Activated naive CD8-positive, alpha-beta T cell (primary cell): Measurements from ENCODE around the gene FGD4.
"Not testable (repeated sequence)": the region's sequence is repeated elsewhere in the genome, so short reads cannot be mapped to it uniquely, and the experiment has no call there.

Experiments used
- H3K27ac Mint-ChIP-seq: one replicate; pipeline ENCODE4 v1.8.0; 2021; ENCODE audit warnings: mixed read lengths
- H3K27me3 Mint-ChIP-seq: one replicate; pipeline ENCODE4 v1.8.0; 2021; ENCODE audit warnings: mixed read lengths
- H3K36me3 Mint-ChIP-seq: one replicate; pipeline ENCODE4 v1.8.0; 2021; ENCODE audit warnings: mixed read lengths
- H3K4me1 Mint-ChIP-seq: one replicate; pipeline ENCODE4 v1.8.0; 2021; ENCODE audit warnings: low read depth, mixed read lengths
- H3K4me3 Mint-ChIP-seq: one replicate; pipeline ENCODE4 v1.8.0; 2021; ENCODE audit warnings: mild to moderate bottlenecking, mixed read lengths
- H3K9me3 Mint-ChIP-seq: one replicate; pipeline ENCODE4 v1.8.0; 2021; ENCODE audit warnings: low read depth, mixed read lengths

Gene FGD4

GRCh38 chr12:32526343-32526742 lies 127.0 kb downstream of the FGD4 start:
- H3K9me3 Mint-ChIP-seq, H3K27ac Mint-ChIP-seq, H3K36me3 Mint-ChIP-seq, H3K27me3 Mint-ChIP-seq, H3K4me3 Mint-ChIP-seq, H3K4me1 Mint-ChIP-seq: not testable (repeated sequence)

GRCh38 chr12:32532422-32532821 lies 133.1 kb downstream of the FGD4 start:
- peaks cover 3% of the 10 kb centered on the region for H3K27me3 Mint-ChIP-seq
- H3K27ac Mint-ChIP-seq: no peak overlapping the region
- no peaks in the 10 kb centered on the region for H3K9me3 Mint-ChIP-seq
- no peaks in the 10 kb centered on the region for H3K36me3 Mint-ChIP-seq
- peaks cover 13% of the 10 kb centered on the region for H3K4me1 Mint-ChIP-seq
- no peak overlapping the region for H3K4me3 Mint-ChIP-seq

- H3K27ac Mint-ChIP-seq: no peak overlapping the region
- peaks cover 4% of the 10 kb centered on the region for H3K27me3 Mint-ChIP-seq
- peaks cover 13% of the 10 kb centered on the region for H3K4me1 Mint-ChIP-seq
- H3K9me3 Mint-ChIP-seq: no peaks in the 10 kb centered on the region
- H3K4me3 Mint-ChIP-seq: no peak overlapping the region
- H3K36me3 Mint-ChIP-seq: no peaks in the 10 kb centered on the region
Measured at GRCh38 chr12:32532951-32533350, 133.6 kb downstream of the FGD4 start.

- not testable (repeated sequence) for H3K27ac Mint-ChIP-seq, H3K9me3 Mint-ChIP-seq, H3K4me3 Mint-ChIP-seq, H3K36me3 Mint-ChIP-seq, H3K27me3 Mint-ChIP-seq
- H3K4me1 Mint-ChIP-seq: peaks cover 13% of the 10 kb centered on the region
Measured at GRCh38 chr12:32533506-32533905, 134.1 kb downstream of the FGD4 start.

- no peak overlapping the region for H3K27ac Mint-ChIP-seq
- H3K36me3 Mint-ChIP-seq: no peaks in the 10 kb centered on the region
- H3K4me3 Mint-ChIP-seq: no peak overlapping the region
- peaks cover 13% of the 10 kb centered on the region for H3K4me1 Mint-ChIP-seq
- H3K27me3 Mint-ChIP-seq: peaks cover 4% of the 10 kb centered on the region
- no peaks in the 10 kb centered on the region for H3K9me3 Mint-ChIP-seq
Measured at GRCh38 chr12:32533971-32534590, 134.7 kb downstream of the FGD4 start.

- no peak overlapping the region for H3K4me3 Mint-ChIP-seq
- no peak overlapping the region for H3K27ac Mint-ChIP-seq
- peaks cover 13% of the 10 kb centered on the region for H3K4me1 Mint-ChIP-seq
- no peaks in the 10 kb centered on the region for H3K36me3 Mint-ChIP-seq
- H3K27me3 Mint-ChIP-seq: peaks cover 4% of the 10 kb centered on the region
- H3K9me3 Mint-ChIP-seq: no peaks in the 10 kb centered on the region
Measured at GRCh38 chr12:32534698-32535097, 135.3 kb downstream of the FGD4 start.

- no peaks in the 10 kb centered on the region for H3K36me3 Mint-ChIP-seq
- no peak overlapping the region for H3K27ac Mint-ChIP-seq
- H3K4me1 Mint-ChIP-seq: peaks cover 13% of the 10 kb centered on the region
- no peaks in the 10 kb centered on the region for H3K9me3 Mint-ChIP-seq
- H3K27me3 Mint-ChIP-seq: peaks cover 4% of the 10 kb centered on the region
- no peak overlapping the region for H3K4me3 Mint-ChIP-seq
Measured at GRCh38 chr12:32535288-32535999, 136.1 kb downstream of the FGD4 start.

GRCh38 chr12:32536000-32536345 lies 136.6 kb downstream of the FGD4 start:
- Mint-ChIP-seq H3K4me1 (peaks cover 13% of the 10 kb centered on the region), H3K27me3 (peaks cover 4% of the 10 kb centered on the region), H3K9me3 (no peaks in the 10 kb centered on the region), H3K27ac (no peak overlapping the region), H3K4me3 (no peak overlapping the region), H3K36me3 (no peaks in the 10 kb centered on the region)

- no peaks in the 10 kb centered on the region for H3K9me3 Mint-ChIP-seq
- H3K27me3 Mint-ChIP-seq: peaks cover 4% of the 10 kb centered on the region
- H3K36me3 Mint-ChIP-seq: no peaks in the 10 kb centered on the region
- H3K4me3 Mint-ChIP-seq: no peak overlapping the region
- H3K4me1 Mint-ChIP-seq: no peaks in the 10 kb centered on the region
- no peak overlapping the region for H3K27ac Mint-ChIP-seq
Measured at GRCh38 chr12:32541754-32542374, 142.5 kb downstream of the FGD4 start.

GRCh38 chr12:32542428-32543229 lies 143.3 kb downstream of the FGD4 start:
- Mint-ChIP-seq H3K9me3 (no peaks in the 10 kb centered on the region), H3K27ac (no peak overlapping the region), H3K4me1 (no peaks in the 10 kb centered on the region), H3K27me3 (no peaks in the 10 kb centered on the region), H3K4me3 (no peak overlapping the region), H3K36me3 (no peaks in the 10 kb centered on the region)

GRCh38 chr12:32544893-32545292 lies 145.5 kb downstream of the FGD4 start:
- no peak overlapping the region for H3K27ac Mint-ChIP-seq
- no peaks in the 10 kb centered on the region for H3K36me3 Mint-ChIP-seq
- no peaks in the 10 kb centered on the region for H3K9me3 Mint-ChIP-seq
- no peaks in the 10 kb centered on the region for H3K27me3 Mint-ChIP-seq
- no peak overlapping the region for H3K4me3 Mint-ChIP-seq
- no peaks in the 10 kb centered on the region for H3K4me1 Mint-ChIP-seq

- H3K4me3 Mint-ChIP-seq: no peak overlapping the region
- H3K27ac Mint-ChIP-seq: no peak overlapping the region
- no peaks in the 10 kb centered on the region for H3K9me3 Mint-ChIP-seq
- H3K4me1 Mint-ChIP-seq: no peaks in the 10 kb centered on the region
- no peaks in the 10 kb centered on the region for H3K36me3 Mint-ChIP-seq
- no peaks in the 10 kb centered on the region for H3K27me3 Mint-ChIP-seq
Measured at GRCh38 chr12:32545413-32545980, 146.1 kb downstream of the FGD4 start.

GRCh38 chr12:32546272-32546671 lies 146.9 kb downstream of the FGD4 start:
- H3K4me1 Mint-ChIP-seq: no peaks in the 10 kb centered on the region
- H3K27ac Mint-ChIP-seq: no peak overlapping the region

GRCh38 chr12:32548691-32549281 lies 149.4 kb downstream of the FGD4 start:
- H3K4me3 Mint-ChIP-seq: no peak overlapping the region
- no peak overlapping the region for H3K27ac Mint-ChIP-seq
- H3K9me3 Mint-ChIP-seq: no peaks in the 10 kb centered on the region
- no peaks in the 10 kb centered on the region for H3K27me3 Mint-ChIP-seq
- no peaks in the 10 kb centered on the region for H3K36me3 Mint-ChIP-seq
- H3K4me1 Mint-ChIP-seq: no peaks in the 10 kb centered on the region

More at GRCh38 chr12:32546272-32546671, 146.9 kb downstream of the FGD4 start:
- Mint-ChIP-seq H3K36me3 (no peaks in the 10 kb centered on the region), H3K27me3 (no peaks in the 10 kb centered on the region), H3K4me3 (no peak overlapping the region), H3K9me3 (no peaks in the 10 kb centered on the region)
